ENCODE measurements around the gene CIITA.

The CIITA gene

DNA sequence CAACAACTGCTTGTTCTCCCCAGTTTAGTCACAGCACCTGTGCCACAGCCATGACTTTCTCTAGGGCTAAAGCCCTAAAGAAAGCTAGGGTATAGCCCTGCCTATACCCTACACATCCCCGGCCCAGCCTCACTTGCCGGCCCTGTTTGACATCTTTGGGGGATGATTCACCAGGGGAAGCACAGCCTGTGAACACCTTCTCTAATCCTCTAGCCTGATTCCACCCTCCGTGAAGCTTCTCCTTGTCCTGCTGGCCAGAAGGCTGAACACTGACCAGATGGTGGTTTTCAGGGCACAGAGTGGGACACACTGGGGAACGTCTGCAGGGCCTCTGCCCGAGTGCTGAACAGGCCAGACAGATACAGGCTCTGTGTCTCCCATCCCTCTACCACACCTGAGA is 73.4 kb downstream of the CIITA start:
- H3K4me3 ChIP-seq (IDR thresholded peaks at IDR 0.05; ENCODE audit: insufficient read depth, low read depth, low read length), result no peak overlapping the region
- peaks cover 29% of the 10 kb centered on the region for H3K4me1 ChIP-seq (ENCODE audit: low read depth, poor library complexity, severe bottlenecking)
- H3K9ac ChIP-seq, result no peak overlapping the region
- H3K79me2 ChIP-seq (ENCODE audit: insufficient read depth, low read depth), result peaks cover 27% of the 10 kb centered on the region; the same call in 1 of the 2 replicates
- no peak overlapping the region for H2AFZ ChIP-seq (ENCODE audit: low read depth)
- H3K36me3 ChIP-seq (ENCODE audit: insufficient read depth), result no peaks in the 10 kb centered on the region
- no peaks in the 10 kb centered on the region for H3K27me3 ChIP-seq (ENCODE audit: insufficient read depth, low read depth)
- H4K20me1 ChIP-seq (ENCODE audit: insufficient read depth), result no peaks in the 10 kb centered on the region; the same call in 1 of the 2 replicates
- TF ChIP-seq CTCF (conservative IDR thresholded peaks at IDR 0.05; ENCODE audit: low read depth, low read length), result no peak
- H3K4me2 ChIP-seq, result no peak overlapping the region
- H3K27ac ChIP-seq, result no peak overlapping the region

- H2AFZ ChIP-seq (ENCODE audit: low read depth), result no peak overlapping the region
- H3K4me3 ChIP-seq (IDR thresholded peaks at IDR 0.05; ENCODE audit: insufficient read depth, low read depth, low read length), result no peak overlapping the region
- peaks cover 24% of the 10 kb centered on the region; the same call in 1 of the 2 replicates for H3K79me2 ChIP-seq (ENCODE audit: insufficient read depth, low read depth)
- no peak overlapping the region for H3K27ac ChIP-seq
- H3K36me3 ChIP-seq (ENCODE audit: insufficient read depth), result no peaks in the 10 kb centered on the region
- H3K9ac ChIP-seq, result no peak overlapping the region
- H3K27me3 ChIP-seq (ENCODE audit: insufficient read depth, low read depth), result no peaks in the 10 kb centered on the region
- no peak overlapping the region for H3K4me2 ChIP-seq
- H3K4me1 ChIP-seq (ENCODE audit: low read depth, poor library complexity, severe bottlenecking), result peaks cover 24% of the 10 kb centered on the region
- no peaks in the 10 kb centered on the region; the same call in 1 of the 2 replicates for H4K20me1 ChIP-seq (ENCODE audit: insufficient read depth)
- no peak for TF ChIP-seq CTCF (conservative IDR thresholded peaks at IDR 0.05; ENCODE audit: low read depth, low read length)
Measured at GRCh38 chr16:10951026-10951425, 74.0 kb downstream of the CIITA start.

- H3K4me2 ChIP-seq, result peak overlapping the region; percentile 19; the same call in 1 of the 2 replicates
- H3K79me2 ChIP-seq (ENCODE audit: insufficient read depth, low read depth), result peaks cover 12% of the 10 kb centered on the region; the same call in 1 of the 2 replicates
- H3K27ac ChIP-seq, result no peak overlapping the region
- no peak for TF ChIP-seq CTCF (conservative IDR thresholded peaks at IDR 0.05; ENCODE audit: low read depth, low read length)
- H3K4me1 ChIP-seq (ENCODE audit: low read depth, poor library complexity, severe bottlenecking), result peaks cover 24% of the 10 kb centered on the region
- no peak overlapping the region for H2AFZ ChIP-seq (ENCODE audit: low read depth)
- no peaks in the 10 kb centered on the region for H3K36me3 ChIP-seq (ENCODE audit: insufficient read depth)
- no peak overlapping the region for H3K9ac ChIP-seq
- no peaks in the 10 kb centered on the region for H3K27me3 ChIP-seq (ENCODE audit: insufficient read depth, low read depth)
- H3K4me3 ChIP-seq (IDR thresholded peaks at IDR 0.05; ENCODE audit: insufficient read depth, low read depth, low read length), result no peak overlapping the region
- H4K20me1 ChIP-seq (ENCODE audit: insufficient read depth), result no peaks in the 10 kb centered on the region
Measured at GRCh38 chr16:10954903-10955302, 77.9 kb downstream of the CIITA start.

DNA sequence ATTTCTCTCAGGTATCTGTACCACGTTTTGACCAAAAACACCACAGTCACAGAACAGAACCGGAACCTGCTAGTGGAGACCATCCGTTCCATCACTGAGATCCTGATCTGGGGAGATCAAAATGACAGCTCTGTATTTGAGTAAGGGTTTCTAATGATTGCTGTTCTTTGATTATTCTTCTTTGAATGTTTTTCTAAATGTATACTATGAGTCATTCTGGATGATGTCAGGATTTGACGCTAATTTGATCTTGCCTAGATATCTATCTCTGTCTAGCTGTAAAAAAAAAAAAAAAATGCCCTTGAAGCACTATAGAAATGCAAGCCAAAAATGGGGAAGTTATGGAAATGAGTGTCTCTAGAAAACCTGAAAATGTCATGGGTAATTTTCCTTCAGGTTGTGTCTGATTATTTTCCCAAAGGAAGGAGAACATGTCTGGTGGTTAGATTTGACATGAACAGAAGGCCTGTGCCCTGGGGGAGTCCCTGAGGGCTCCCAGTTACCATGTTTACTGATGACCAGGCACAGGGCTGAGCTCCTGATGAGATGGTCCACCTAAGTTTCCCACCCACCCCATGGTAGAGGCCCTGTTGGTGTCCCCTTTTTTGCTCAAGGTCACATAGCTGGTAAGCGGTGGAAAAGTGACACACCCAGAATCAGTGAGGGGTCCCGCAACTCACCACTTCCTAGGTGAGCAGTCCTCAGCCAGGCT is 80.9 kb downstream of the CIITA start:
- Histone ChIP-seq H3K9ac (no peak overlapping the region), H3K36me3 (ENCODE audit: insufficient read depth) (no peaks in the 10 kb centered on the region), H3K27me3 (ENCODE audit: insufficient read depth, low read depth) (no peaks in the 10 kb centered on the region), H3K79me2 (ENCODE audit: insufficient read depth, low read depth) (0 out of 2 replicates have a peak, but pooled peaks cover 3% of the 10 kb centered on the region), H3K4me1 (ENCODE audit: low read depth, poor library complexity, severe bottlenecking) (peaks cover 27% of the 10 kb centered on the region), H4K20me1 (ENCODE audit: insufficient read depth) (no peaks in the 10 kb centered on the region), H3K4me2 (no peak overlapping the region), H3K27ac (no peak overlapping the region), H3K4me3 (IDR thresholded peaks at IDR 0.05; ENCODE audit: insufficient read depth, low read depth, low read length) (no peak overlapping the region), H2AFZ (ENCODE audit: low read depth) (no peak overlapping the region)
- no peak for TF ChIP-seq CTCF (conservative IDR thresholded peaks at IDR 0.05; ENCODE audit: low read depth, low read length)

Data from KMS-11 (cell line).